K562 (cell line): ENCODE data around the gene ZNF689. TPM values are rescaled to one million over a fixed set of nuclear protein-coding genes. Genes with fewer than 3 reads are reported as not detected.

Experiments used
- ATAC-seq: fragments of 200-7000 bp; cut with Tn5 transposase; 3 replicates; pipeline ENCODE4 v1.9.1; 2020; ENCODE audit warnings: moderate library complexity
- BruUV-seq: library from RNA; stranded (reverse); fragments of 400-500 nt; replicated peaks from 2 replicates; lab custom pipeline; 2021; lab: Mats Ljungman, UMichigan
- CTCF ChIA-PET: fragments of 300-600 bp; formaldehyde crosslinking; extraction: SDS; loops from one replicate; lab custom pipeline; 2021; ENCODE audit warnings: low intra/inter-chr PET ratio; lab: Yijun Ruan, JAX
- POLR2A ChIA-PET: fragments of 300-600, 350-650 bp; sonication (Branson Sonifier 250); formaldehyde crosslinking; extraction: SDS; loops from one replicate; lab custom pipeline; 2021; ENCODE audit warnings: antibody characterized with exemption, inconsistent platforms; lab: Yijun Ruan, JAX
- DNase-seq, 4 experiments: peaks; one replicate each; pipeline versions ENCODE4 v3.0.0 to v3.0.0-alpha.2; 2011 to 2018; ENCODE audit warnings: low spot score in 3 of 4, mixed read lengths in 3 of 4; ENCODE audit errors: extremely low read depth in 1 of 4
- FAIRE-seq: peaks from 2 replicates; lab custom pipeline; 2011; peaks lifted over from hg19 to GRCh38; lab: Jason Lieb, UNC
- H2AFZ ChIP-seq: 2 replicates; pipeline ENCODE4 v1.6.0; 2011; ENCODE audit warnings: low read depth, low read length, control low read depth, inconsistent platforms
- H3K27ac ChIP-seq: fragments of 200-600 bp; 3 replicates; pipeline ENCODE4 v1.8.0; 2011; ENCODE audit warnings: low read depth, mild to moderate bottlenecking, control low read depth, inconsistent platforms, low read length, moderate library complexity, mixed read lengths; ENCODE audit errors: extremely low read depth
- H3K27me3 ChIP-seq, 2 experiments: fragments of 300-600 bp in 1 of 2; 2 replicates in 1 of 2; 3 replicates in 1 of 2; pipeline versions ENCODE4 v1.6.0 to v1.8.0; 2011; ENCODE audit warnings: inconsistent platforms in 2 of 2, low read length in 2 of 2, mild to moderate bottlenecking in 1 of 2, mixed read lengths in 1 of 2, moderate library complexity in 1 of 2; ENCODE audit not compliant: control insufficient read depth in 2 of 2, insufficient read depth in 2 of 2
- H3K36me3 ChIP-seq: fragments of 300-600 bp; 3 replicates; pipeline ENCODE4 v1.8.0; 2011; ENCODE audit warnings: mild to moderate bottlenecking, low read length, inconsistent platforms; ENCODE audit not compliant: control insufficient read depth, insufficient read depth
- H3K4me1 ChIP-seq, 2 experiments: fragments of 200-600 bp in 1 of 2; replicated peaks in 1 of 2; 2 replicates in 1 of 2; 3 replicates in 1 of 2; pipeline versions ENCODE4 v1.5.1 to v1.8.0; 2011; ENCODE audit warnings: inconsistent platforms in 2 of 2, low read length in 2 of 2, mild to moderate bottlenecking in 1 of 2, mixed read lengths in 1 of 2, moderate library complexity in 1 of 2; ENCODE audit not compliant: control insufficient read depth in 2 of 2, insufficient read depth in 2 of 2
- H3K4me2 ChIP-seq: 2 replicates; pipeline ENCODE4 v1.6.1; 2011; ENCODE audit warnings: low read length, control low read depth, inconsistent platforms, mixed read lengths; ENCODE audit not compliant: insufficient read depth
- H3K4me3 ChIP-seq: fragments of 200-600 bp; sonication (generic), shearing (Covaris generic); 2 replicates; pipeline ENCODE4 v1.5.1; 2016; ENCODE audit warnings: control low read depth, inconsistent platforms
- H3K79me2 ChIP-seq: fragments of 200-600 bp; 3 replicates; pipeline ENCODE4 v1.8.0; 2011; ENCODE audit warnings: low read length, inconsistent platforms; ENCODE audit not compliant: control insufficient read depth, insufficient read depth
- H3K9ac ChIP-seq, 2 experiments: 2 replicates each; pipeline versions ENCODE4 v1.6.0 to v1.6.1; 2011; ENCODE audit warnings: low read depth in 2 of 2, low read length in 2 of 2, control low read depth in 1 of 2, inconsistent platforms in 1 of 2, mild to moderate bottlenecking in 1 of 2, mixed read lengths in 1 of 2; ENCODE audit not compliant: insufficient read depth in 1 of 2
- H3K9me1 ChIP-seq: one replicate; pipeline ENCODE4 v1.6.0; 2011; ENCODE audit warnings: inconsistent platforms, mild to moderate bottlenecking, low read length, moderate library complexity; ENCODE audit not compliant: control insufficient read depth, insufficient read depth
- H3K9me3 ChIP-seq: replicated peaks from 2 replicates; pipeline ENCODE4 v1.5.1; 2011; ENCODE audit warnings: low read depth, low read length, inconsistent platforms; ENCODE audit not compliant: control insufficient read depth, insufficient read depth
- H4K20me1 ChIP-seq: replicated peaks from 2 replicates; pipeline ENCODE4 v1.6.1; 2011; ENCODE audit warnings: low read length, inconsistent platforms, mixed read lengths; ENCODE audit not compliant: control insufficient read depth, insufficient read depth
- BRD4 ChIP-seq: fragments of 200-600 bp; sonication (generic); IDR thresholded peaks from 2 replicates; pipeline ENCODE4 v1.6.1; 2017; ENCODE audit warnings: inconsistent platforms
- CBX1 ChIP-seq: sonication (generic); IDR thresholded peaks from 2 replicates; pipeline ENCODE4 v1.6.1; 2016; ENCODE audit warnings: antibody characterized with exemption, low read depth, mild to moderate bottlenecking
- MGA ChIP-seq: fragments of 450-650 bp; IDR thresholded peaks from 2 replicates; pipeline ENCODE4 v1.6.1; 2016; ENCODE audit warnings: mild to moderate bottlenecking, moderate library complexity
- ZFX ChIP-seq: sonication (generic); formaldehyde crosslinking; IDR thresholded peaks from 2 replicates; pipeline ENCODE4 v1.8.0; 2022; ENCODE audit warnings: mild to moderate bottlenecking, missing genetic modification reagents, moderate library complexity
- ZNF217 ChIP-seq: sonication (generic); formaldehyde crosslinking; IDR thresholded peaks from 2 replicates; pipeline ENCODE4 v1.8.0; 2022; ENCODE audit warnings: mild to moderate bottlenecking, missing genetic modification reagents
- WGBS: fragments of 100-300 bp; shearing (Covaris generic); methylation state at CpG from one replicate; pipeline ENCODE4 v1.1.6; 2016; ENCODE audit warnings: low coverage, mixed read lengths; ENCODE audit not compliant: insufficient coverage; ENCODE audit errors: missing lambda C conversion rate; 5-methylcytosine and 5-hydroxymethylcytosine counted together
- in situ Hi-C: fragments of 300-500 bp; cut with MboI; formaldehyde crosslinking; loops from 4 replicates; pipeline ENCODE4 v1.15.0; 2018; ENCODE audit warnings: inconsistent platforms, mixed read lengths
- intact Hi-C: fragments of 100-400 bp; cut with micrococcal nuclease; formaldehyde crosslinking; loops from 2 replicates; pipeline ENCODE4 v1.14.2; 2022
- polyA plus RNA-seq, 8 experiments: library from polyadenylated mRNA; depleted of rRNA in 4 of 8; stranded (reverse) in 5 of 8; unstranded in 3 of 8; fragments of >200 nt; fragmentation: Nextera tagmentation in 2 of 8; fragmentation: Illumina TruSeq in 1 of 8; extraction: Ambion mirVana in 2 of 8; extraction: Trizol in 1 of 8; gene quantifications; 2 replicates each; pipeline versions ENCODE4 v1.2.1 to v1.2.3, GENCODE V29; 2011 to 2014; ENCODE audit warnings: inconsistent platforms in 1 of 8, missing spikeins in 1 of 8
- total RNA-seq, 7 experiments: library from RNA; depleted of rRNA in 6 of 7; stranded (reverse); fragments of >200 nt in 6 of 7; fragmentation: Illumina TruSeq in 2 of 7; extraction: Trizol in 2 of 7; gene quantifications; 2 replicates each; pipeline versions ENCODE4 v1.2.1 to v1.2.3, GENCODE V29; 2011 to 2021; ENCODE audit warnings: low replicate concordance in 1 of 7
- TF ChIP-seq, protein P1 (sequence below): fragments of 450-650 bp; formaldehyde crosslinking; IDR thresholded peaks from 2 replicates; pipeline ENCODE4 v1.4.0; 2022; ENCODE audit warnings: missing genetic modification characterization

The ZNF689 gene
- total and polyA plus RNA-seq, 9 of the 15 experiments (the other 6 are each of a cell fraction or from before 2014, with no cell fraction given), result 5.4 to 15.4 (median 10.8) TPM

- Histone ChIP-seq H2AFZ (peak overlapping the region; percentile 99), H3K9ac (peak overlapping the region in 1 of 2 experiments; percentile 45; a peak in 1 of 4 replicates), H3K4me1 (peaks cover 12 to 40% of the 10 kb centered on the region in 2 experiments; a peak in 4 of 5 replicates), H3K36me3 (peaks cover 25% of the 10 kb centered on the region), H3K79me2 (peaks cover 18% of the 10 kb centered on the region), H3K4me2 (peak overlapping the region; percentile 63), H3K4me3 (no peak overlapping the region), H3K27me3 (no peaks in the 10 kb centered on the region), H3K27ac (peak overlapping the region; percentile 86), H4K20me1 (no peaks in the 10 kb centered on the region), H3K9me3 (no peaks in the 10 kb centered on the region; the same call in 1 of the 2 replicates), H3K9me1 (no peaks in the 10 kb centered on the region)
- ChIA-PET CTCF (no interaction called here), POLR2A (interaction anchor here (0.6 to 3.2 kb wide), 9 partner anchors 9 to 279 kb away, joined by 3 to 10 read pairs (median 4); partner anchors contain the start of genes DCTPP1, FBRS, TBC1D10B and ZNF688)
- BruUV-seq, result TSS peak; percentile 79
- WGBS, result 80% methylated on average over 14 of the region's 22 CpGs
- ATAC-seq (no peak), FAIRE-seq (no peak), DNase-seq (no peak)
- in situ Hi-C loops (loop anchor here (25.0 kb wide), 2 partner anchors 438 to 1188 kb away; partner anchors contain the start of genes BOLA2, SLX1B and SULT1A4), intact Hi-C loops (loop anchor here (10.0 kb wide), 3 partner anchors 165 to 585 kb away; partner anchors contain the start of genes ALDOA, TBX6 and YPEL3)
- TF ChIP-seq, protein P1, sequence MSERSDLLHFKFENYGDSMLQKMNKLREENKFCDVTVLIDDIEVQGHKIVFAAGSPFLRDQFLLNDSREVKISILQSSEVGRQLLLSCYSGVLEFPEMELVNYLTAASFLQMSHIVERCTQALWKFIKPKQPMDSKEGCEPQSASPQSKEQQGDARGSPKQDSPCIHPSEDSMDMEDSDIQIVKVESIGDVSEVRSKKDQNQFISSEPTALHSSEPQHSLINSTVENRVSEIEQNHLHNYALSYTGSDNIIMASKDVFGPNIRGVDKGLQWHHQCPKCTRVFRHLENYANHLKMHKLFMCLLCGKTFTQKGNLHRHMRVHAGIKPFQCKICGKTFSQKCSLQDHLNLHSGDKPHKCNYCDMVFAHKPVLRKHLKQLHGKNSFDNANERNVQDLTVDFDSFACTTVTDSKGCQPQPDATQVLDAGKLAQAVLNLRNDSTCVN (CRISPR knock-in tag), result no peak
- no peak for TF ChIP-seq MGA
- peak; percentile 95 for TF ChIP-seq BRD4
- TF ChIP-seq CBX1, result no peak
- TF ChIP-seq ZNF217, result no peak
- TF ChIP-seq ZFX (CRISPR knock-in tag), result peak; percentile 39
Observed at GRCh38 chr16:30649725-30650368, 39.7 kb upstream of the ZNF689 start.
